ENCODE data around the gene INPP5B.

INPP5B gene

GRCh38 chr1:37844536-37844935 lies 102.3 kb downstream of the INPP5B start:
- H3K9me2 ChIP-seq (replicated peaks; ENCODE audit: low read depth, low read length) = no peaks in the 10 kb centered on the region
- no peaks in the 10 kb centered on the region for H3K9me3 ChIP-seq (ENCODE audit: insufficient read depth, low read depth, low read length)
- no peak overlapping the region for H2AFZ ChIP-seq (ENCODE audit: low read length)
- H3K79me2 ChIP-seq (ENCODE audit: insufficient read depth, low read length) = peaks cover 26% of the 10 kb centered on the region; the same call in 1 of the 2 replicates
- H3K4me2 ChIP-seq (ENCODE audit: low read depth, low read length, poor library complexity, severe bottlenecking) = no peak overlapping the region
- H3K36me3 ChIP-seq (ENCODE audit: insufficient read depth, low read length) = peaks cover 15% of the 10 kb centered on the region; the same call in 1 of the 2 replicates
- H3K27me3 ChIP-seq (ENCODE audit: insufficient read depth, low read length, poor library complexity, severe bottlenecking) = no peaks in the 10 kb centered on the region
- no peaks in the 10 kb centered on the region for H3F3A ChIP-seq (ENCODE audit: low read depth)
- TF ChIP-seq EZH2phosphoT487 (IDR thresholded peaks at IDR 0.05; ENCODE audit: borderline replicate concordance) (no peak), CTCF (conservative IDR thresholded peaks at IDR 0.05; ENCODE audit: low read length) (no peak)
- H3K9ac ChIP-seq (ENCODE audit: low read depth, low read length, poor library complexity, severe bottlenecking) = no peak overlapping the region
- peaks cover 9% of the 10 kb centered on the region for H3K4me1 ChIP-seq (ENCODE audit: insufficient read depth, low read length, poor library complexity, severe bottlenecking)
- no peaks in the 10 kb centered on the region for H4K20me1 ChIP-seq (ENCODE audit: insufficient read depth, low read length, poor library complexity, severe bottlenecking)
- no peak overlapping the region for H3K4me3 ChIP-seq (ENCODE audit: low read length, poor library complexity, severe bottlenecking)

- Histone ChIP-seq H3K4me1 (ENCODE audit: insufficient read depth, low read length, poor library complexity, severe bottlenecking) (peaks cover 4% of the 10 kb centered on the region), H3K79me2 (ENCODE audit: insufficient read depth, low read length) (peaks cover 5% of the 10 kb centered on the region; the same call in 1 of the 2 replicates), H3K27me3 (ENCODE audit: insufficient read depth, low read length, poor library complexity, severe bottlenecking) (no peaks in the 10 kb centered on the region), H3K9ac (ENCODE audit: low read depth, low read length, poor library complexity, severe bottlenecking) (no peak overlapping the region), H3F3A (ENCODE audit: low read depth) (no peaks in the 10 kb centered on the region), H3K36me3 (ENCODE audit: insufficient read depth, low read length) (peaks cover 33% of the 10 kb centered on the region; the same call in 1 of the 2 replicates), H3K9me3 (ENCODE audit: insufficient read depth, low read depth, low read length) (no peaks in the 10 kb centered on the region), H3K9me2 (replicated peaks; ENCODE audit: low read depth, low read length) (no peaks in the 10 kb centered on the region), H3K4me2 (ENCODE audit: low read depth, low read length, poor library complexity, severe bottlenecking) (no peak overlapping the region), H3K4me3 (ENCODE audit: low read length, poor library complexity, severe bottlenecking) (no peak overlapping the region), H2AFZ (ENCODE audit: low read length) (no peak overlapping the region), H4K20me1 (ENCODE audit: insufficient read depth, low read length, poor library complexity, severe bottlenecking) (no peaks in the 10 kb centered on the region)
- TF ChIP-seq CTCF (conservative IDR thresholded peaks at IDR 0.05; ENCODE audit: low read length) = no peak
- TF ChIP-seq EZH2phosphoT487 (IDR thresholded peaks at IDR 0.05; ENCODE audit: borderline replicate concordance) = no peak
Observed at GRCh38 chr1:37841652-37842051, 105.2 kb downstream of the INPP5B start.

DNA sequence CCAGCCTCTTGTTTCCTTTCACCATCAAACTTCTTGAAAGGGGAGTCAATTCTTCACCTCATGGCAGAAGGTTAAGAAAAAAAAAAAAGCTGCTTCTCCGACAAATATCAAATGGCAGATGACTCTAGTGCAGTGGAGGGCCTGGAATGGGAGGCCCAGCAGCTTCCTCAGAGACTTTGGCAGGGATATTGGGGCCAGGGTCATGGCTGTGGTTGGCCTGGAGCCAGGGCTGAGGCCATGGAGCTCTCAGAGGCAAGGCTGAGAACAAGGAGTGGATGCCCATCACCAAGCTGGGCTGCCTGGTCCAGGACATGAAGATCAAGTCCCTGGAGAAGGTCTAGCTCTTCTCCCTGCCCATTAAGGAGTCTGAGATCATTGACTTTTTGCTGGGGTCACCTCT lies 106.1 kb downstream of the INPP5B start:
- no peak overlapping the region for H3K4me2 ChIP-seq (ENCODE audit: low read depth, low read length, poor library complexity, severe bottlenecking)
- no peaks in the 10 kb centered on the region for H3K9me3 ChIP-seq (ENCODE audit: insufficient read depth, low read depth, low read length)
- no peak overlapping the region for H3K4me3 ChIP-seq (ENCODE audit: low read length, poor library complexity, severe bottlenecking)
- no peaks in the 10 kb centered on the region for H3K9me2 ChIP-seq (replicated peaks; ENCODE audit: low read depth, low read length)
- H3K9ac ChIP-seq (ENCODE audit: low read depth, low read length, poor library complexity, severe bottlenecking) = no peak overlapping the region
- peaks cover 5% of the 10 kb centered on the region; the same call in 1 of the 2 replicates for H3K79me2 ChIP-seq (ENCODE audit: insufficient read depth, low read length)
- peaks cover 39% of the 10 kb centered on the region; the same call in 1 of the 2 replicates for H3K36me3 ChIP-seq (ENCODE audit: insufficient read depth, low read length)
- H3K27me3 ChIP-seq (ENCODE audit: insufficient read depth, low read length, poor library complexity, severe bottlenecking) = no peaks in the 10 kb centered on the region
- H3F3A ChIP-seq (ENCODE audit: low read depth) = no peaks in the 10 kb centered on the region
- H3K4me1 ChIP-seq (ENCODE audit: insufficient read depth, low read length, poor library complexity, severe bottlenecking) = no peaks in the 10 kb centered on the region
- H4K20me1 ChIP-seq (ENCODE audit: insufficient read depth, low read length, poor library complexity, severe bottlenecking) = no peaks in the 10 kb centered on the region
- no peak overlapping the region for H2AFZ ChIP-seq (ENCODE audit: low read length)
- TF ChIP-seq CTCF (conservative IDR thresholded peaks at IDR 0.05; ENCODE audit: low read length) (no peak), EZH2phosphoT487 (IDR thresholded peaks at IDR 0.05; ENCODE audit: borderline replicate concordance) (no peak)

Data from Loucy (cell line).